Esophagus squamous epithelium (tissue), 5 donors: ENCODE results near the gene LINC01488. TPM values are rescaled to one million over a fixed set of nuclear protein-coding genes. Genes with fewer than 3 reads are reported as not detected.

ENCODE experiments used
- DNase-seq: peaks from one replicate; lab custom pipeline; 2025; lab: John Stamatoyannopoulos, UW
- H3K27ac ChIP-seq, 4 donors: fragments of 200-600 bp; sonication (generic); one replicate each; pipeline ENCODE4 v1.5.1; 2016 to 2019; ENCODE audit warnings: mild to moderate bottlenecking in 1 of 4
- H3K27me3 ChIP-seq, 4 donors: fragments of 200-600 bp; sonication (generic); 1 replicate in 3 of 4; 2 replicates in 1 of 4; pipeline versions ENCODE4 v1.5.1 to v1.6.0; 2017 to 2021; ENCODE audit warnings: antibody characterized with exemption in 1 of 4
- H3K36me3 ChIP-seq, 3 donors: fragments of 200-600 bp; sonication (generic); one replicate each; pipeline ENCODE4 v1.5.1; 2016 to 2019
- H3K4me1 ChIP-seq, 3 donors: fragments of 200-600 bp; sonication (generic); one replicate each; pipeline ENCODE4 v1.5.1; 2017 to 2019
- H3K4me3 ChIP-seq, 4 donors: fragments of 200-600 bp; sonication (generic); 1 replicate in 3 of 4; 2 replicates in 1 of 4; pipeline ENCODE4 v1.5.1; 2016 to 2019; ENCODE audit warnings: mild to moderate bottlenecking in 2 of 4, moderate library complexity in 1 of 4
- H3K9me3 ChIP-seq, 3 donors: fragments of 200-600 bp; sonication (generic); one replicate each; pipeline ENCODE4 v1.5.1; 2016 to 2019
- POLR2A ChIP-seq, 4 donors: fragments of 450-650 bp; IDR thresholded peaks; one replicate each; pipeline ENCODE4 v1.6.1; 2017; ENCODE audit warnings: antibody characterized with exemption in 4 of 4, mild to moderate bottlenecking in 4 of 4, moderate library complexity in 3 of 4
- WGBS, 2 donors: methylation state at CpG; one replicate each; pipeline ENCODE4 v1.1.5; 2018; 5-methylcytosine and 5-hydroxymethylcytosine counted together
- intact Hi-C: fragments of 100-400 bp; cut with DNase I; formaldehyde crosslinking; loops from one replicate; pipeline ENCODE4 v1.15.0; 2022
- total RNA-seq, 4 donors: library from RNA; depleted of rRNA; stranded (reverse); fragments of >200 nt; gene quantifications; one replicate each; pipeline ENCODE4 v1.1.0, GENCODE V29; 2016
- TF ChIP-seq, protein P1 (sequence below), 6 experiments: fragments of 450-650 bp in 4 of 6; fragments of 200-600 bp in 2 of 6; sonication (generic) in 2 of 6; IDR thresholded peaks; one replicate each; pipeline ENCODE4 v1.5.1; 2016 to 2019; ENCODE audit warnings: antibody characterized with exemption in 6 of 6, mild to moderate bottlenecking in 4 of 6, moderate library complexity in 4 of 6
- donor health status: DM: yes; HTN: yes; CAD: no.

LINC01488 gene
- total RNA-seq, 4 donors from 2014 or later = not detected

DNA sequence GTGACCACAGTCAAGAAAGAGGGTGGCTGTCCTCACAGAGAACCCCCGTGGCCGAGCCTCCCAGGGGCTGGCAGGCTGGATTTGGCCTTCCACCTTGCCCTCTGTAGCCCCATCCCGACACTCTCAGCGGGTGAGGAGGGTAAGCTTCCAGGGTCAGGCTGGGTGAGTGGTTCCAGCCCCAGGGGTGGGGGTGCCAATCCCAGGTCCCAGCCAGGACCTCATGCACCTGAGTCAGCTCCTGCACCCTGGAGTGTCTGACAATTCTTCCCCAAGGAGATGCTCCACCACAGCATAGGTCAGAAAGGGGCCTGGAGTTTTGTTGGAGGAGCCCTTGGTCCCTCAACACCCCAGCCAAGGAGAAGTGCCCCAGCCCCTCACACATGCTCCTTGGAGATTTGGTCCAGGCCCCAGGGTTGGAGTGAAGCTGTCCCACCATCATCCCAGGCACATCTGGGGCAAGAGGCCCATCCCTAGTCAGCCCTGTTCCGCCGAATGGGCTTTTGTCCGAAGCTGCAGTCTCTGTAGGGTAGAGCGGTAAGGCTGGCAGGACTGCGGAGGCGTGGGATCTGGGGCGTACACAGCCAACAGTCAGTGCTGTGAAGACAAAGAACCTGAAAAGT lies 8.4 kb downstream of the LINC01488 start:
- TF ChIP-seq, protein P1, sequence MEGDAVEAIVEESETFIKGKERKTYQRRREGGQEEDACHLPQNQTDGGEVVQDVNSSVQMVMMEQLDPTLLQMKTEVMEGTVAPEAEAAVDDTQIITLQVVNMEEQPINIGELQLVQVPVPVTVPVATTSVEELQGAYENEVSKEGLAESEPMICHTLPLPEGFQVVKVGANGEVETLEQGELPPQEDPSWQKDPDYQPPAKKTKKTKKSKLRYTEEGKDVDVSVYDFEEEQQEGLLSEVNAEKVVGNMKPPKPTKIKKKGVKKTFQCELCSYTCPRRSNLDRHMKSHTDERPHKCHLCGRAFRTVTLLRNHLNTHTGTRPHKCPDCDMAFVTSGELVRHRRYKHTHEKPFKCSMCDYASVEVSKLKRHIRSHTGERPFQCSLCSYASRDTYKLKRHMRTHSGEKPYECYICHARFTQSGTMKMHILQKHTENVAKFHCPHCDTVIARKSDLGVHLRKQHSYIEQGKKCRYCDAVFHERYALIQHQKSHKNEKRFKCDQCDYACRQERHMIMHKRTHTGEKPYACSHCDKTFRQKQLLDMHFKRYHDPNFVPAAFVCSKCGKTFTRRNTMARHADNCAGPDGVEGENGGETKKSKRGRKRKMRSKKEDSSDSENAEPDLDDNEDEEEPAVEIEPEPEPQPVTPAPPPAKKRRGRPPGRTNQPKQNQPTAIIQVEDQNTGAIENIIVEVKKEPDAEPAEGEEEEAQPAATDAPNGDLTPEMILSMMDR (IDR thresholded peaks at IDR 0.05) = no peak
- no peak for TF ChIP-seq POLR2A (IDR thresholded peaks at IDR 0.05)
- Histone ChIP-seq H3K4me3 (no peak overlapping the region), H3K27ac (no peak overlapping the region), H3K9me3 (no peaks in the 10 kb centered on the region), H3K27me3 (no peaks in the 10 kb centered on the region), H3K4me1 (peaks cover 0 to 21% (median 0%) of the 10 kb centered on the region in 3 donors), H3K36me3 (no peaks in the 10 kb centered on the region)
- DNase-seq = no peak
- 91% methylated on average over 9 of the region's 11 CpGs; no CpG with 5 or more reads in 1 of the 2 donors for WGBS, 2 donors
- intact Hi-C loops = no loop called here

- Histone ChIP-seq H3K9me3 (no peaks in the 10 kb centered on the region), H3K27ac (no peak overlapping the region), H3K4me1 (peaks cover 0 to 21% (median 0%) of the 10 kb centered on the region in 3 donors), H3K4me3 (no peak overlapping the region), H3K27me3 (no peaks in the 10 kb centered on the region), H3K36me3 (no peaks in the 10 kb centered on the region)
- TF ChIP-seq, protein P1 (IDR thresholded peaks at IDR 0.05) = no peak
- no peak for TF ChIP-seq POLR2A (IDR thresholded peaks at IDR 0.05)
- no peak for DNase-seq
- 89 to 94% methylated on average over 6 to 10 of the region's 10 CpGs for WGBS, 2 donors
- intact Hi-C loops = no loop called here
These were observed 9.1 kb downstream of the LINC01488 start for GRCh38 chr11:69490516-69490915.

DNA sequence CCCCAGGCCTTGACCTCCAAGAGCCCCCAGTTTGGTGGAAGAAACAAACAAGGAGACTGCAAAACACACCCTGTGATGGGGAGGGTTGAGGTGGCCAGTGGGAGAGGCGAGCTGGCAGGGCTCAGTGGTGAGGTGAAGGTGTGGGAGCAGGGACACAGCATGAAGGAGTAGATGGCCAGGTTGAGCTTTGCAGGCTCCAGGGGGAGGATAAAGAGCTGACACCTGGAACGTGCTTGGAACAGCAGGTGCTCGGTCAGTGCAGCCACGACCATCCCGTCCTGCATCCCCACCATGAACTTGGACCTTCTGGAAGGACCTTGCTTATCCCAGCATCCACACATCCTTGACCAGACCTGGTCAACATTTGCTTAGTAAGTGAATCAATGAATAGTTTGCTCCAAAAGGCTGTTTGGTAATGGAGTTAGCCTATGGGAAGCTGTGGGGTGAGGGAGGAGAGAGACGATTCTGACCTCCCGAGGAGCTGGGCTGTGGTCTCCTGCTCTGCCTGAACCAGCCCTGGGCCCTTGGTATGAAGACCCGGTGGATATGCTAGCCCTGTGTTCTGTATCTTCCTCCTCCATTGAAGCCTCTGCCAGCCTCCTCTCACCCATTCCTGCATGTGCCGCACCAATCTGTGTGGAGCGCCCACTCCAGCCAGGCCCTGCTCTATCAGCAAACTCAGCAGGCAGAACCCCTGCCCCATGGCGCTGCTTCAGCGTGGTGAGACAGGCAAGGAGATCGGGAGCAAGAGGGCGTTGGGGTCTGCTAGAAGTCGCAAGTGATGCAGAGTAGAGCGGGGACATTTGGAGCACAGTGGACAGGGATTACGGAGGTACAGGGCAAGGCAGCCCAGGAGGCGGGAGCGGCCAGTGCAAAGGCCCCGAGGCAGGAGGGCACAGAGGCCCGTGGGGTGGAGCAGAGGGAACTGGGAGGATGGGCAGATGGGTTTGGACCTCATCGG lies 9.9 kb downstream of the LINC01488 start:
- intact Hi-C loops = no loop called here
- Histone ChIP-seq H3K36me3 (no peaks in the 10 kb centered on the region), H3K27ac (no peak overlapping the region), H3K9me3 (no peaks in the 10 kb centered on the region), H3K27me3 (peaks cover 0 to 2% (median 0%) of the 10 kb centered on the region in 4 donors), H3K4me1 (peaks cover 0 to 14% (median under 1%) of the 10 kb centered on the region in 3 donors), H3K4me3 (no peak overlapping the region)
- DNase-seq = no peak
- 81 to 83% methylated on average over 14 to 18 of the region's 22 CpGs for WGBS, 2 donors
- TF ChIP-seq POLR2A (IDR thresholded peaks at IDR 0.05) = no peak
- TF ChIP-seq, protein P1 (IDR thresholded peaks at IDR 0.05) = no peak

GRCh38 chr11:69492201-69492991 lies 10.9 kb downstream of the LINC01488 start:
- Histone ChIP-seq H3K27me3 (peaks cover 0 to 11% (median 0%) of the 10 kb centered on the region in 4 donors), H3K9me3 (no peaks in the 10 kb centered on the region), H3K36me3 (no peaks in the 10 kb centered on the region), H3K27ac (no peak overlapping the region), H3K4me1 (peaks cover 2 to 15% (median 11%) of the 10 kb centered on the region in 3 donors), H3K4me3 (no peak overlapping the region)
- TF ChIP-seq, protein P1 (IDR thresholded peaks at IDR 0.05) = no peak
- TF ChIP-seq POLR2A (IDR thresholded peaks at IDR 0.05) = no peak
- intact Hi-C loops = no loop called here
- 81 to 83% methylated on average over 21 to 25 of the region's 27 CpGs for WGBS, 2 donors
- no peak for DNase-seq
